Stimulated activated CD8-positive, alpha-beta memory T cell treated with anti-CD3 and anti-CD28 coated beads, Interleukin-12 subunit alpha, Interleukin-12 subunit beta, amount 100 ng/mL, for 24 hours (primary cell): ENCODE results near the gene HS2ST1.

Experiments used
- DNase-seq: peaks from one replicate; pipeline ENCODE4 v3.0.0-alpha.2; 2020; ENCODE audit errors: extremely low read depth

HS2ST1 gene

GRCh38 chr1:87136607-87137341, 222.3 kb downstream of the HS2ST1 start:
- no peak for DNase-seq

GRCh38 chr1:87137342-87137739, 222.9 kb downstream of the HS2ST1 start:
- DNase-seq = no peak

GRCh38 chr1:87140831-87141540, 226.6 kb downstream of the HS2ST1 start:
- DNase-seq = no peak

DNA sequence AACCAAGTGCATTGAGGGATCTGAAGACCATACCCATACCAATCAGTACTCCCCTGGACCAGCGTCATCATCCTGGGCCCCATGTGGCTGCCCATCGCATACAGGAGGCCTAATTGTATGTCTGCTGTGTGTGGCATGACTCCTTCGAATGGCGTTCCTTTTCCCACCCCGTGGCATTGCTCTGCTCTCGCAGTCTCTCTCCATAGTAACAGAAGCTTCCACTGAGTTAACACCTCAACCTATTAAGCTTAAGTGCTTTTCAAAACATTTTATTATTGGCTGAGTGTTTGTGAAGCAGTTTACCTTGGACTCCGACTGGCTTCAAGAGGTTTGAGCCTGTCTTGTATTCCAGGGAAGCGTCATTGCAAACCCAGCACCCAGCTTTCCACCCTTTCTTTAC, 227.1 kb downstream of the HS2ST1 start:
- DNase-seq = no peak

- DNase-seq = no peak
Observed at GRCh38 chr1:87143413-87144135, 229.1 kb downstream of the HS2ST1 start.

DNA sequence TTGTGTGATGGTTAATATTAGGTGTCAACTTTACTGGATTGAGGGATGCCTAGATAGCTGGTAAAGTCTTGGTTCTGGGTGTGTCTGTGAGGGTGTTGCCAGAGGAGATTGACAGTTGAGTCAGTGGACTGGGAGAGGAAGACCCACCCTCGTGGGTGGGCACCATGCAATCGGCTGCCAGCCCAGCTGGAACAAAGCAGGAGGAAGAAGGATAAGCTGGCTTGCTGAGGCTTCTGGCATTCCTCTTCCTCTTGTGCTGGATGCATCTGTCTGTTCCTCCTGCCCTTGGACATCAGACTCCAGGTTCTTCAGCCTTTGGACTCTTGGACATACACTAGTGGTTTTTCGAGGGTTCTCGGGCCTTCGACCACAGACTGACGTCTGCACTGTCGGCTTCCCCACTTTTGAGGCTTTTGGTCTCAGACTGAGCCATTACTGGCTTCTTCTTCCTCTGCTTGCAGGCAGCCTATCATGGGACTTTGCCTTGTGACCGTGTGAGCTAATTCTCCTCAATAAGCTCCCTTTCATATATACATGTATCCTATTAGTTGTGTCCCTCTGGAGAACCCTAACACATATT, 230.0 kb downstream of the HS2ST1 start:
- DNase-seq = no peak

DNA sequence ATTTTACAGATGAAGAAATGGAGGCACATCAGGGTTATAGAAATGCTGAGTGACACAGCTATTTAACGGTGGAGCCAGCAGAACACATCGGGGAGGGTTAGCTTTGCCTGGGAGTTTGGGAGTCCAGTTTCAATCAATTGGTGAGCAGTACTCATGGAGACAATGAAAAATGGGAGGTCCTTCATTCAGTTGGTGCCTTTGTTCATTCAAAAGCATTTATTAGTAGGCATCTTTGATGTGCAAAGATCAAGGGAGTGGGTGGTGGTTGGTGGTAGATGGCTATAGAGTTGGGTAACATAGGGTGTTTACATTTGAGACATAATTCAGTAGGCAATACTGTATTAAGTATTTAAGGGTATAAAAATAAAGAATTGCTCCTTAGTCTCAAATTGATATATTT, 230.5 kb downstream of the HS2ST1 start:
- no peak for DNase-seq

GRCh38 chr1:87146538-87146937, 232.1 kb downstream of the HS2ST1 start:
- no peak for DNase-seq

GRCh38 chr1:87146986-87147385, 232.6 kb downstream of the HS2ST1 start:
- DNase-seq = no peak

- no peak for DNase-seq
Observed at GRCh38 chr1:87147851-87148250, 233.4 kb downstream of the HS2ST1 start.

- DNase-seq = no peak
Observed at GRCh38 chr1:87148661-87149060, 234.2 kb downstream of the HS2ST1 start.

GRCh38 chr1:87149241-87150041, 235.0 kb downstream of the HS2ST1 start:
- no peak for DNase-seq

DNA sequence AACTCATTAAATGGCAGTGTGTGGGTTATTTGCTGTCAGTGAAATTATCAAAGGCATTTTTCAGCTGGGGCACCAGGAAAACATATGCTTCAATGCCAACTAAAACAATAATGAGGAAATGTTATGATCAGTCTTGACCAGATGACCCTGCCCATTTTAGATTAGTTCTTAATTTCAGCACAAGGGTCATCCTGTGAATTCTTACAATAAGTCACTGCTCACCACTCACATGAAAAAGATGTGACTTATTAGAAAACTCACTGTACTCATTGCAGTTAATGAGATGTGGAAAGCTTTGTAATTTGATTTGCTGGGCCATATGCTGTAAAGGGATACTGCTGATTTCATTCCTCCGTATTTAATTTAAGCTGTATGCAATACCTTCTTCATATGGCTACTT, 235.7 kb downstream of the HS2ST1 start:
- no peak for DNase-seq

DNA sequence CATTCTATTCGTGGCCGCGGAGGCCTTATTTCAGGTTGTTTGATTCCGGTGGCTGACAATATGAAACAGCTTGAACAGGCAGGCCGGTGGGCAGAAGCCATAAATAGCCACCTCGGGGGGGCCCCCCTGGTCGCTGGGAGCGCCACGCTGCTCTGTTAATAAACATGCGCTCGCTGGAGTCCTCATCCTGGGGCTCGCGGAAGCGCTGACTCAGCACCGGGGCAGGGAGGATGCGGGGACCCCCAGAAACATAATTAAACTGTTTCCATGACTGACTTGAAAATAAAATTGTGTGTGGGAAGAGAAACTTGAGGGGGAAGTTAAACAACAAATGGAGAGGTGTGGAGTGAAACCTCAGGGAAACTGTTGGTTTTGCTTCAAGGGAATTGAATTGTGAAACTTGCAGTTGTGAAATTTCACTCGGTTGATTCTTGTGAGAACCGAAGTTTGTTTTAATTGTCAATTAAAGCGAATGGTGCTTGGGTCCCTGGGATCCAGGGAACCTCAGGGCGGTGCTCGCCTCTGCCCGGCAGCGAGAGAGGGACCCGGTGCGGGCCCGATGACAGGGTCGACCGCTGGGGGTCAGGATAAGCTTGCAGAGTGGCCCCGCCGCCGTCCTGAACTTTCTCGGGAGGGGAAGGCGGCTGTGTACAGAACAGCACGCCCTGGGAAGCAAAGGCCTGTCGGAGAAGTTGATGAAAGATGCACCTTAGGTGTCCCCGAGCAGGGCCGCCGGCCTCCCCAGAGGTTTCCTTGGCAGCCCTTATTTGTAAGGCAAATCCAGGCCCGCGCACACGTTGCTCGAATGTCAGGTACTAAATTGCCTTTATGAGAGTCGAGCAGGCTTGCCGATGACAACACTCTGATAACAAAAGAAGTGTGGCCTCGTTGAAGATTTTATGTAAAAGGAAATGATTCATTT, 237.3 kb downstream of the HS2ST1 start:
- DNase-seq = no peak

DNA sequence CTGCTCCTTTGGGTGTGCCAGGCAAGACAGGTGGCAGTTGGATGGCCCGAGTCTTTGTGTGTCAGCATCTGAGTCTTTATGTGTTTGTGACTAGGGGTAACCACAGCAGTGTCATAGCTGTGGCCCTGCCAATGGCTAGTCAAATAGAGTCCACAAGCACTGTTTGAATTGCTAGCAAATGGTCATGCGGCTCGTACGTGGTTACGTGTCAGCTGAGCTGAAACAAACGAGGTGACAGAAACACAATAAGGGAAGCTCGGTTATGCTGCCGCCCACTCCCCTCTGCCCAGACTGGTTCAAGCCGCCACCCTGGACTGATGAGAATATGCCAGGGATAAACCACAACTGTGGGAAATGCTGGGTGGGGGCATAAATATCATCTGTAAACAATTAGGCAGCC, 239.9 kb downstream of the HS2ST1 start:
- DNase-seq = no peak

- DNase-seq = no peak
Observed at GRCh38 chr1:87155170-87155569, 240.7 kb downstream of the HS2ST1 start.

GRCh38 chr1:87155648-87156047, 241.2 kb downstream of the HS2ST1 start:
- no peak for DNase-seq

DNA sequence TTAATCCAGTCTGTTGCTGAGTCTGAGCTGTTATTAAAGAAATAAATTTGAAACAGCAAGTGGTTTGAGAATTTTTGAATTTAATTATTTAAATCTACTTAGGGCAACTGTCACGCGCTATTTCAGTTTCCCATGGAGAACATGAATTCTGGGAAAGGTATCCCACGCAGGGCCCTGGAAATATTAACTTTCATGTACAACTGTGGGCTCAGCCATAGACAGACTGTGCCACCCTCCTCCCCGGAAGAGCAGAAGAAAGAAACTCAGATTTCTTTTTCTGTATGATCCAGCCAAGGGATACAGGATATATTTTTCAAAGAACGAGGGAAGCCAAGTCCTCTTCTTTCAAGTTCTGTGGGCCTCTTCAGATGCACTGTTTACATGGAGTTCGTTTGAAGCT, 241.7 kb downstream of the HS2ST1 start:
- no peak for DNase-seq

DNA sequence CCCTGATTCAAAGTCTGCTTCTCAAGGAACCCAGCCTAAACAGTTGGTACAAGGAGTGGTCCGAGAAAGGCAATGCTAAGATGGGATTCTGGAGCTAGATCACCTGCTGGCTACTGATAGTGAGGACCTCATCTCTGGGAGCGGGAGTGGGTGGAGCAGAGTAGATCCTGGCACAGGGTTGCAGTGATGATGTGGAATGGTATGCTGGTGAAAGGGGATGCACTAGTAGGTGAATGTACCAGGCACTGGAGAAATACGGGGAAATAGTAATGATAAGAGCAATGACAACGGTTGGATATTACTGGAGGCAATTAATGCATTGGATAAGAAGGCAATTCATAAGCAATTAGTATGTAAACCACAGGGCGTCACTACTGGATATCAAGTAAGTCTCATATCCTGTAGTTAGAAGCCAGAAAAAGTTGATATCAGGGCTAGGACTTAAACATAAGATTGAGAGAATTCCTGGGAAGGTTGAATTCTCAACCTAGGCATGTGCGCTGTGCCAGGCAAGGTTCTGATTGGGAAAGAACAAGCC, 245.0 kb downstream of the HS2ST1 start:
- no peak for DNase-seq
